ENCODE measurements around the gene THOC1. TPM values are rescaled to one million over a fixed set of nuclear protein-coding genes. Genes with fewer than 3 reads are reported as not detected.
"Not testable (repeated sequence)": the region's sequence is repeated elsewhere in the genome, so short reads cannot be mapped to it uniquely, and the experiment has no call there.

Gene THOC1
- total and polyA plus RNA-seq, 2 experiments from 2014 or later, result 73.0 to 108 TPM

DNA sequence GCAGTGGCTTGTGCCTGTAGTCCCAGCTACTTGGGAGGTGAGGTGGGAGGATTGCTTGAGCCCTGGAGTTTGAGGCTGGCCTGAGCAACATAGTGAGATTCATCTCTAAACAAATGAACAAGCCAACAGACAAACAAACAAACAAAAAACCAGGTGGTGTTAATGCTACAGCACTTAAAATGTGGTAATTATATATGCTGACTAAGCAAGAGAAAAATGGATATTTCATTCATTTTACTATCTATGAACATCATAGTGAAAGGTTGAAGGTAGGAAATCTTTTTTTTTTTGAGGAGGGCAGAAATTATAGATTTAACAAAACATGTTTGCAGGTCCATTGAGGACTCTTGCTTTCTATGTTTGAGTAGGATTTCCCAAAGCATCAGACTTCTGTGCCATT is 42.2 kb upstream of the THOC1 start (continued):
- TF ChIP-seq, protein P1, sequence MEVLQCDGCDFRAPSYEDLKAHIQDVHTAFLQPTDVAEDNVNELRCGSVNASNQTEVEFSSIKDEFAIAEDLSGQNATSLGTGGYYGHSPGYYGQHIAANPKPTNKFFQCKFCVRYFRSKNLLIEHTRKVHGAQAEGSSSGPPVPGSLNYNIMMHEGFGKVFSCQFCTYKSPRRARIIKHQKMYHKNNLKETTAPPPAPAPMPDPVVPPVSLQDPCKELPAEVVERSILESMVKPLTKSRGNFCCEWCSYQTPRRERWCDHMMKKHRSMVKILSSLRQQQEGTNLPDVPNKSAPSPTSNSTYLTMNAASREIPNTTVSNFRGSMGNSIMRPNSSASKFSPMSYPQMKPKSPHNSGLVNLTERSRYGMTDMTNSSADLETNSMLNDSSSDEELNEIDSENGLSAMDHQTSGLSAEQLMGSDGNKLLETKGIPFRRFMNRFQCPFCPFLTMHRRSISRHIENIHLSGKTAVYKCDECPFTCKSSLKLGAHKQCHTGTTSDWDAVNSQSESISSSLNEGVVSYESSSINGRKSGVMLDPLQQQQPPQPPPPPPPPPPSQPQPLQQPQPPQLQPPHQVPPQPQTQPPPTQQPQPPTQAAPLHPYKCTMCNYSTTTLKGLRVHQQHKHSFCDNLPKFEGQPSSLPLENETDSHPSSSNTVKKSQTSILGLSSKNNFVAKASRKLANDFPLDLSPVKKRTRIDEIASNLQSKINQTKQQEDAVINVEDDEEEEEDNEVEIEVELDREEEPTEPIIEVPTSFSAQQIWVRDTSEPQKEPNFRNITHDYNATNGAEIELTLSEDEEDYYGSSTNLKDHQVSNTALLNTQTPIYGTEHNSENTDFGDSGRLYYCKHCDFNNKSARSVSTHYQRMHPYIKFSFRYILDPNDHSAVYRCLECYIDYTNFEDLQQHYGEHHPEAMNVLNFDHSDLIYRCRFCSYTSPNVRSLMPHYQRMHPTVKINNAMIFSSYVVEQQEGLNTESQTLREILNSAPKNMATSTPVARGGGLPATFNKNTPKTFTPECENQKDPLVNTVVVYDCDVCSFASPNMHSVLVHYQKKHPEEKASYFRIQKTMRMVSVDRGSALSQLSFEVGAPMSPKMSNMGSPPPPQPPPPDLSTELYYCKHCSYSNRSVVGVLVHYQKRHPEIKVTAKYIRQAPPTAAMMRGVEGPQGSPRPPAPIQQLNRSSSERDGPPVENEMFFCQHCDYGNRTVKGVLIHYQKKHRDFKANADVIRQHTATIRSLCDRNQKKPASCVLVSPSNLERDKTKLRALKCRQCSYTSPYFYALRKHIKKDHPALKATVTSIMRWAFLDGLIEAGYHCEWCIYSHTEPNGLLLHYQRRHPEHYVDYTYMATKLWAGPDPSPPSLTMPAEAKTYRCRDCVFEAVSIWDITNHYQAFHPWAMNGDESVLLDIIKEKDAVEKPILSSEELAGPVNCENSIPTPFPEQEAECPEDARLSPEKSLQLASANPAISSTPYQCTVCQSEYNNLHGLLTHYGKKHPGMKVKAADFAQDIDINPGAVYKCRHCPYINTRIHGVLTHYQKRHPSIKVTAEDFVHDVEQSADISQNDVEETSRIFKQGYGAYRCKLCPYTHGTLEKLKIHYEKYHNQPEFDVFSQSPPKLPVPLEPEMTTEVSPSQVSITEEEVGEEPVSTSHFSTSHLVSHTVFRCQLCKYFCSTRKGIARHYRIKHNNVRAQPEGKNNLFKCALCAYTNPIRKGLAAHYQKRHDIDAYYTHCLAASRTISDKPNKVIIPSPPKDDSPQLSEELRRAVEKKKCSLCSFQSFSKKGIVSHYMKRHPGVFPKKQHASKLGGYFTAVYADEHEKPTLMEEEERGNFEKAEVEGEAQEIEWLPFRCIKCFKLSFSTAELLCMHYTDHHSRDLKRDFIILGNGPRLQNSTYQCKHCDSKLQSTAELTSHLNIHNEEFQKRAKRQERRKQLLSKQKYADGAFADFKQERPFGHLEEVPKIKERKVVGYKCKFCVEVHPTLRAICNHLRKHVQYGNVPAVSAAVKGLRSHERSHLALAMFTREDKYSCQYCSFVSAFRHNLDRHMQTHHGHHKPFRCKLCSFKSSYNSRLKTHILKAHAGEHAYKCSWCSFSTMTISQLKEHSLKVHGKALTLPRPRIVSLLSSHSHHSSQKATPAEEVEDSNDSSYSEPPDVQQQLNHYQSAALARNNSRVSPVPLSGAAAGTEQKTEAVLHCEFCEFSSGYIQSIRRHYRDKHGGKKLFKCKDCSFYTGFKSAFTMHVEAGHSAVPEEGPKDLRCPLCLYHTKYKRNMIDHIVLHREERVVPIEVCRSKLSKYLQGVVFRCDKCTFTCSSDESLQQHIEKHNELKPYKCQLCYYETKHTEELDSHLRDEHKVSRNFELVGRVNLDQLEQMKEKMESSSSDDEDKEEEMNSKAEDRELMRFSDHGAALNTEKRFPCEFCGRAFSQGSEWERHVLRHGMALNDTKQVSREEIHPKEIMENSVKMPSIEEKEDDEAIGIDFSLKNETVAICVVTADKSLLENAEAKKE (CRISPR knock-in tag; IDR thresholded peaks at IDR 0.05), result no peak
- TF ChIP-seq ZNF331 (CRISPR knock-in tag; IDR thresholded peaks at IDR 0.05; ENCODE audit: low read depth) (no peak), JUNB (IDR thresholded peaks at IDR 0.05; ENCODE audit: unreplicated experiment) (no peak), EZH2 (IDR thresholded peaks at IDR 0.05; ENCODE audit: low read depth, unreplicated experiment) (no peak)
- TF ChIP-seq, protein P2, sequence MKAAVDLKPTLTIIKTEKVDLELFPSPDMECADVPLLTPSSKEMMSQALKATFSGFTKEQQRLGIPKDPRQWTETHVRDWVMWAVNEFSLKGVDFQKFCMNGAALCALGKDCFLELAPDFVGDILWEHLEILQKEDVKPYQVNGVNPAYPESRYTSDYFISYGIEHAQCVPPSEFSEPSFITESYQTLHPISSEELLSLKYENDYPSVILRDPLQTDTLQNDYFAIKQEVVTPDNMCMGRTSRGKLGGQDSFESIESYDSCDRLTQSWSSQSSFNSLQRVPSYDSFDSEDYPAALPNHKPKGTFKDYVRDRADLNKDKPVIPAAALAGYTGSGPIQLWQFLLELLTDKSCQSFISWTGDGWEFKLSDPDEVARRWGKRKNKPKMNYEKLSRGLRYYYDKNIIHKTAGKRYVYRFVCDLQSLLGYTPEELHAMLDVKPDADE (IDR thresholded peaks at IDR 0.05), result no peak

DNA sequence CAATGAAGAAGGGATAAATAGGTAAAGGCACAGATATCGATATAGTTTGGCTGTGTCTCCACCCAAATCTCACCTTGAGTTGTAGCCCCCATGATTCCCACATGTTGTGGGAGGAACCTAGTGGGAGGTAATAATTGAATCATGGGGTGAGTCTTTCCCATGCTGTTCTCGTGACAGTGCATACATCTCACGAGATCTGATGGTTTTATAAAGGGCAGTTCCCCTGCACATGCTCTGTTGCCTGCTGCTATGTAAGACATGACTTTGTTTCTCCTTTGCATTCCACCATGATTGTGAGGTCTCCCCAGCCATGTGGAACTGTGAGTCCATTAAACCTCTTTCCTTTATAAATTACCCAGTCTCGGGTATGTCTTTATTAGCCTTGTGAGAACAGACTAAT is 40.2 kb upstream of the THOC1 start:
- not testable (repeated sequence) for H3F3A ChIP-seq (replicated peaks; ENCODE audit: low read depth); DNase-seq (ENCODE audit: low spot score)

More for the DNA sequence above, 40.2 kb upstream of the THOC1 start:
- not testable (repeated sequence) for H3K9me3 Mint-ChIP-seq; H3K27ac ChIP-seq (ENCODE audit: low read depth); H3K27ac Mint-ChIP-seq; H3K9me2 ChIP-seq (ENCODE audit: insufficient read depth); H3K4me3 Mint-ChIP-seq; H3K36me3 Mint-ChIP-seq (ENCODE audit: low read depth); H3K27me3 ChIP-seq (ENCODE audit: insufficient read depth); H3K4me2 ChIP-seq; H3K27me3 Mint-ChIP-seq (ENCODE audit: insufficient read depth, low read depth, poor library complexity); H3K79me2 ChIP-seq (replicated peaks; ENCODE audit: insufficient read depth); ATAC-seq; H3K4me3 ChIP-seq; H3K36me3 ChIP-seq (ENCODE audit: insufficient read depth); H2AFZ ChIP-seq; H4K20me1 ChIP-seq (replicated peaks; ENCODE audit: insufficient read depth)
- H3K4me1 ChIP-seq (ENCODE audit: insufficient read depth), result peaks cover 25% of the 10 kb centered on the region
- peaks cover 47% of the 10 kb centered on the region for H3K4me1 Mint-ChIP-seq

Measured in GM23338 (cell line).